SK-N-SH treated with all-trans-retinoic acid at 6 μM for 48 hours (cell line): ENCODE data around the gene ZDHHC4.
A peak's percentile ranks its signal among the peaks of the same experiment; 100 is the strongest.
"Not testable (repeated sequence)": the region's sequence is repeated elsewhere in the genome, so short reads cannot be mapped to it uniquely, and the experiment has no call there.

Source experiments
- ATAC-seq: fragments of 200-7000 bp; cut with Tn5 transposase; 3 replicates; pipeline ENCODE4 v1.9.1; 2020; ENCODE audit warnings: mild to moderate bottlenecking, moderate library complexity
- BACH2 ChIP-seq: fragments of 250-450 bp; sonication (Bioruptor Pico); IDR thresholded peaks from 2 replicates; pipeline ENCODE4 v1.9.0; 2021; ENCODE audit warnings: mild to moderate bottlenecking, borderline replicate concordance
- CSDC2 ChIP-seq: fragments of 250-450 bp; sonication (Bioruptor Pico); IDR thresholded peaks from 2 replicates; pipeline ENCODE4 v1.5.0; 2020; ENCODE audit warnings: mild to moderate bottlenecking, moderate library complexity
- GLIS3 ChIP-seq: fragments of 250-450 bp; sonication (Bioruptor Pico); IDR thresholded peaks from 2 replicates; pipeline ENCODE4 v1.5.0; 2020; ENCODE audit warnings: mild to moderate bottlenecking, moderate library complexity
- OSR1 ChIP-seq: fragments of 250-450 bp; sonication (Bioruptor Pico); IDR thresholded peaks from 2 replicates; pipeline ENCODE4 v1.8.0; 2022; ENCODE audit warnings: moderate library complexity, mild to moderate bottlenecking, inconsistent platforms
- PPARA ChIP-seq: fragments of 250-450 bp; sonication (Bioruptor Pico); IDR thresholded peaks from 2 replicates; pipeline ENCODE4 v1.5.0; 2020; ENCODE audit warnings: mild to moderate bottlenecking, borderline replicate concordance
- RARB ChIP-seq: fragments of 250-450 bp; sonication (Bioruptor Pico); IDR thresholded peaks from 2 replicates; pipeline ENCODE4 v1.8.0; 2021; ENCODE audit warnings: mild to moderate bottlenecking, moderate library complexity
- SNAI2 ChIP-seq: fragments of 250-450 bp; sonication (Bioruptor Pico); IDR thresholded peaks from 2 replicates; pipeline ENCODE4 v1.5.0; 2020; ENCODE audit warnings: mild to moderate bottlenecking, moderate library complexity
- TOX ChIP-seq: fragments of 250-450 bp; sonication (Bioruptor Pico); IDR thresholded peaks from 2 replicates; pipeline ENCODE4 v1.8.0; 2021; ENCODE audit warnings: mild to moderate bottlenecking, moderate library complexity, borderline replicate concordance
- ZFP30 ChIP-seq: fragments of 450-650 bp; formaldehyde crosslinking; IDR thresholded peaks from 2 replicates; pipeline ENCODE4 v1.5.0; 2022; ENCODE audit warnings: mild to moderate bottlenecking, moderate library complexity
- ZNF565 ChIP-seq: fragments of 450-650 bp; formaldehyde crosslinking; conservative IDR thresholded peaks from 2 replicates; pipeline ENCODE4 v1.5.0; 2020; ENCODE audit warnings: low read depth, mild to moderate bottlenecking, moderate library complexity
- ZNF8 ChIP-seq: fragments of 450-650 bp; formaldehyde crosslinking; IDR thresholded peaks from 2 replicates; pipeline ENCODE4 v1.5.0; 2020; ENCODE audit warnings: mild to moderate bottlenecking, moderate library complexity
- TF ChIP-seq, protein P1 (sequence below): fragments of 250-450 bp; sonication (Bioruptor Pico); IDR thresholded peaks from 2 replicates; pipeline ENCODE4 v1.8.0; 2020; ENCODE audit warnings: mild to moderate bottlenecking, moderate library complexity, borderline replicate concordance
- TF ChIP-seq, protein P2 (sequence below): fragments of 250-450 bp; sonication (Bioruptor Pico); IDR thresholded peaks from 2 replicates; pipeline ENCODE4 v1.5.1; 2021; ENCODE audit warnings: mild to moderate bottlenecking, moderate library complexity
- TF ChIP-seq, protein P3 (sequence below): fragments of 250-450 bp; sonication (Bioruptor Pico); IDR thresholded peaks from 2 replicates; pipeline ENCODE4 v1.8.0; 2021; ENCODE audit warnings: low read depth, mild to moderate bottlenecking, moderate library complexity, borderline replicate concordance

Gene ZDHHC4

DNA sequence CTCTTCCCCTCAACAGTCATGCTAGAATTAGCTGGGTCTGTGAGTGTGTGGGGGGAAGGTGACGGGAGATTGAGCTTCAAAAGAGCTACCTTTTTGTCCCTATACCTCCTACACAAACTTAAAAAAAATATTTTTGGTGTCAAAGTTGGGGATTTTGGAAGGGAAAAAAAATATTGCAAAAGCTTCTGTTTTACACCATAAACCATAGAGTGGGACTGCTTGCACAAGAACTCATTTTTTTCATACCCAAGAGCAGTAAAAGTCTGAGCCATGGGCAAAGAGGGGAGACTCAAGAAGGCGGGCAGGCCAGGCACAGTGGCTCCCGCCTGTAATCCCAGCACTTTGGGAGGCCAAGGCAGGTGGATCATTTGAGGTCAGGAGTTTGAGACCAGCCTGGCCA lies 9.4 kb upstream of the ZDHHC4 start (continued):
- TF ChIP-seq TOX (CRISPR knock-in tag) (no peak), BACH2 (CRISPR knock-in tag) (no peak), SNAI2 (CRISPR knock-in tag) (no peak), ZNF565 (CRISPR knock-in tag) (no peak), GLIS3 (CRISPR knock-in tag) (no peak)

DNA sequence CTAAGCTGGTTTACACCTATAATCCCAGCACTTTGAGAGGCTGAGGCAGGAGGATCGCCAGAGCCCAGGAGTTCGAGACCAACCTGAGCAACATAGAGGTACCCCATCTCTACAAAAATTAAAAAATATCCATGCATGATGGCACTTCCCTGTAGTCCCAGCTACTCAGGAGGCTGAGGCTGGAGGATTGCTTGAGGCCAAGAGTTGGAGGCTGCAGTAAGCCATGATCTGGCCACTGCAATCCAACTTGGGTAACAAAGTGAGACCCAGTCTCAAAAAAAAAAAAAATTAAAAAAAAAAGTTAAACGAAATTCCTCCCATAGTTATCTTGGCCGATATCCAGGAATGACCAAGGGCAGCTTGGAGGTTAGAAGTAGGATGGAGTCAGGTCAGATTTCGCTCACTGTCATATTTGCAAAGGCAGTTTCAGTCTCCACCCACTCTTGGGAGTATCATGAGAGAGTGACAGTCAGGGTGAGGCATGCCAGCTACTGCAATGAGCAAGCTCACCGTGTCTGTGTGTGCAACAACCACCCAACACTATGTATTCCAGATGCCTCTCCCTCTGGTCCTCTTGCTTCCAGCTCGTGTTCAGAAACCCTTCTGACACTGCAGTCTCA lies 6.0 kb upstream of the ZDHHC4 start:
- ATAC-seq = peak; percentile 49
- no peak for TF ChIP-seq RARB (CRISPR knock-in tag)
- TF ChIP-seq, protein P1, sequence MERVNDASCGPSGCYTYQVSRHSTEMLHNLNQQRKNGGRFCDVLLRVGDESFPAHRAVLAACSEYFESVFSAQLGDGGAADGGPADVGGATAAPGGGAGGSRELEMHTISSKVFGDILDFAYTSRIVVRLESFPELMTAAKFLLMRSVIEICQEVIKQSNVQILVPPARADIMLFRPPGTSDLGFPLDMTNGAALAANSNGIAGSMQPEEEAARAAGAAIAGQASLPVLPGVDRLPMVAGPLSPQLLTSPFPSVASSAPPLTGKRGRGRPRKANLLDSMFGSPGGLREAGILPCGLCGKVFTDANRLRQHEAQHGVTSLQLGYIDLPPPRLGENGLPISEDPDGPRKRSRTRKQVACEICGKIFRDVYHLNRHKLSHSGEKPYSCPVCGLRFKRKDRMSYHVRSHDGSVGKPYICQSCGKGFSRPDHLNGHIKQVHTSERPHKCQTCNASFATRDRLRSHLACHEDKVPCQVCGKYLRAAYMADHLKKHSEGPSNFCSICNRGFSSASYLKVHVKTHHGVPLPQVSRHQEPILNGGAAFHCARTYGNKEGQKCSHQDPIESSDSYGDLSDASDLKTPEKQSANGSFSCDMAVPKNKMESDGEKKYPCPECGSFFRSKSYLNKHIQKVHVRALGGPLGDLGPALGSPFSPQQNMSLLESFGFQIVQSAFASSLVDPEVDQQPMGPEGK (CRISPR knock-in tag) = no peak

DNA sequence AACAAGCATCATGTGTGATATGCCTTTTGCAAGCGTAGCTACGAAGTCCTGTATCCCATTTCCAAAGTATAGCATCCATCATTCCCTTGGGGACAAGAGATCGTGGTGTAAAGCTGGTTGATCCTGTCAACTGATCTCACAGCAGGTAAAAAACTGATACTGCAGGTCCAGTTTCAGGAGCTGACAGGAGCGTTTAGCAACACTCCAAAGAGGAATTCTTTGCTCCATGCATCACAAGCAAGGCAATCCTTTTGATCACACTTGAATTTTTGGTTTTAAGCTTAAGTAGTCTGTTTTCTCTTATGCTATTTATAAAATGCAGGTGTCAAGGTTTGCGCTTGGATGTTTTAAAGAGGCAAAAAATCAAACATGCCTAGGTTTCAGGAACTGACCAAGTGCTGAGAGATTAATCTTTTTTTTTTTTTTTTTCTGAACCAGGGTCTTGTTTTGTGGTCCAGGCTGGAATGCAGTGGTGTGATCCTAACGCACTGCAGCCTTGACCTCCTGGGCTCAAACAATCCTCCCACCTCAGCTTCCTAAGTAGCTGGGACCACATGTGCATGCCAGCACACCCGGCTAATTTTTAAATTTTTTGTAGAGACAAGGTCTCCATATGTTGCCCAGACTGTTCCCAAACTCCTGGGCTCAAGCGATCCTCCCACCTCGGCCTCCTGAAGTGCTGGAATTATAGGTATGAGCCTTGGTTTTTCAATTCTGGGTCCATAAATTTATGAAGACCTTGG lies 1.8 kb upstream of the ZDHHC4 start:
- no peak for ATAC-seq

DNA sequence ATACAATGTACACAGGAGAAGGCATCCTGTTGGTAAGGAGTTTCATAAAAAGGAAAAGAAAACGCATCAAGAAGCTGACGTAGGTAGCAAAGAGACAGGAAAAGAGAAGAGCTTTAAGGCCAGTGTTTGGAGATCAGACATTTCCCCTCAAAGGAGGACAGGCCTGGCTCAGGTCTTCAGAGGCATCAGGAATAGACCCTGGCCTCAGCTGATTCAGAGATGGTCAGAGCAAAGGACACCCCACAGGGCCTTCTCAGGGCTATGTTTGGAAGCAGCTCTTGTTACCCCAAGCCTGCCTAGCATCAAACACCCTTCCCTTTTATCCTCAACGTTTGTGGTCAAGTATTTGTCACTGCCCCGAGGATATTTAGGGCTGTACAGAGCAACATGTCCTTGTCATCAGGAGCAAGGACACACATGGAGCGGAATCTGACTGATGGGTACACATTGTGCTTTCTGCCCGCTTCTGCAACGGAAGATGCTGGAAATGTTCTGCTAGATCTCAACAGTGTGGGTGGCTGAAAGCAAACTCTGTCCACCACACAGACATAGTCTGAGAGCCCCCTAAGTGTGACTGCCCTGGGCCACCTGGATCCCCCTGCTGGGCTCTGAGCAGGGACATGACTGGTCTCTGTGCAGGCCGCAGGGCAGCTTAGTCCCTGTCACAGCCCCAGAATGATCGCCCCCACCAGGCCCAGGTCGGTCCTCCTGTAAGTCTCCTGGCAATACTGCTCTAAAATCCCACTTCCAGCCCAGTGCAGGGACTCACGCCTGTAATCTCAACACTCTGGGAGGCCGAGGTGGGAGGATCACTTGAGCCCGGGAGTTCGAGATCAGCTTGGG lies 1.0 kb upstream of the ZDHHC4 start:
- no peak for TF ChIP-seq TOX (CRISPR knock-in tag)
- TF ChIP-seq, protein P1 (CRISPR knock-in tag) = no peak

More for the DNA sequence above, 1.8 kb upstream of the ZDHHC4 start:
- TF ChIP-seq OSR1 (CRISPR knock-in tag) (no peak), CSDC2 (CRISPR knock-in tag) (no peak), PPARA (CRISPR knock-in tag) (no peak), ZNF565 (CRISPR knock-in tag) (no peak), GLIS3 (CRISPR knock-in tag) (no peak), ZFP30 (CRISPR knock-in tag) (no peak), ZNF8 (CRISPR knock-in tag) (no peak), RARB (CRISPR knock-in tag) (no peak)
- TF ChIP-seq, protein P1 (CRISPR knock-in tag) = no peak
- TF ChIP-seq, protein P2, sequence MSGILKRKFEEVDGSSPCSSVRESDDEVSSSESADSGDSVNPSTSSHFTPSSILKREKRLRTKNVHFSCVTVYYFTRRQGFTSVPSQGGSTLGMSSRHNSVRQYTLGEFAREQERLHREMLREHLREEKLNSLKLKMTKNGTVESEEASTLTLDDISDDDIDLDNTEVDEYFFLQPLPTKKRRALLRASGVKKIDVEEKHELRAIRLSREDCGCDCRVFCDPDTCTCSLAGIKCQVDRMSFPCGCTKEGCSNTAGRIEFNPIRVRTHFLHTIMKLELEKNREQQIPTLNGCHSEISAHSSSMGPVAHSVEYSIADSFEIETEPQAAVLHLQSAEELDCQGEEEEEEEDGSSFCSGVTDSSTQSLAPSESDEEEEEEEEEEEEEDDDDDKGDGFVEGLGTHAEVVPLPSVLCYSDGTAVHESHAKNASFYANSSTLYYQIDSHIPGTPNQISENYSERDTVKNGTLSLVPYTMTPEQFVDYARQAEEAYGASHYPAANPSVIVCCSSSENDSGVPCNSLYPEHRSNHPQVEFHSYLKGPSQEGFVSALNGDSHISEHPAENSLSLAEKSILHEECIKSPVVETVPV (CRISPR knock-in tag) = no peak
- TF ChIP-seq, protein P3, sequence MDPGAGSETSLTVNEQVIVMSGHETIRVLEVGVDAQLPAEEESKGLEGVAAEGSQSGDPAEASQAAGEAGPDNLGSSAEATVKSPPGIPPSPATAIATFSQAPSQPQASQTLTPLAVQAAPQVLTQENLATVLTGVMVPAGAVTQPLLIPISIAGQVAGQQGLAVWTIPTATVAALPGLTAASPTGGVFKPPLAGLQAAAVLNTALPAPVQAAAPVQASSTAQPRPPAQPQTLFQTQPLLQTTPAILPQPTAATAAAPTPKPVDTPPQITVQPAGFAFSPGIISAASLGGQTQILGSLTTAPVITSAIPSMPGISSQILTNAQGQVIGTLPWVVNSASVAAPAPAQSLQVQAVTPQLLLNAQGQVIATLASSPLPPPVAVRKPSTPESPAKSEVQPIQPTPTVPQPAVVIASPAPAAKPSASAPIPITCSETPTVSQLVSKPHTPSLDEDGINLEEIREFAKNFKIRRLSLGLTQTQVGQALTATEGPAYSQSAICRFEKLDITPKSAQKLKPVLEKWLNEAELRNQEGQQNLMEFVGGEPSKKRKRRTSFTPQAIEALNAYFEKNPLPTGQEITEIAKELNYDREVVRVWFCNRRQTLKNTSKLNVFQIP = no peak

DNA sequence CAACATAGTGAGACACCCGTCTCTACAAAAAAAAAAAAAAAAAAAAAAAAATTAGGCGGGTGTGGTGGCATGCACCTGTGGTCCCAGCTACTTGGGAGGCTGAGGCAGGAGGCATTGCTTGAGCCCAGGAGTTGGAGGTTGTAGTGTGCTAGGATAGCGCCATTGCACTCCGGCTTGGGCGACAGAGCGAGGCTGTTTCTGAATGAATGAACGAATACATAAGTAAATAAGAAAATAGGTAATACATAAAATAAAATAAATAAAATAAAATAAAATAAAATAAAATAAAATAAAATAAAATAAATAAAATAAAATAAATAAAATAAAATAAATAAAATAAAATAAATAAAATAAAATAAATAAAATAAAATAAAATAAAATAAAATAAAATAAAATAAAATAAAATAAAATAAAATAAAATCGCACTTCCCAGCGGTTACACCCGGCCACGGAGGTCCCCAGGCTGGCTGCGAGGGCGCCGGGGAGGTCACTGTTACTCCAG lies 336 bp upstream of the ZDHHC4 start:
- not testable (repeated sequence) for ATAC-seq

More for the DNA sequence above, 1.0 kb upstream of the ZDHHC4 start:
- ATAC-seq = no peak
